Lung (tissue), 12 donors: ENCODE data around the gene CRISPLD2. TPM values are rescaled to one million over a fixed set of nuclear protein-coding genes. Genes with fewer than 3 reads are reported as not detected.
"Not testable (repeated sequence)": the region's sequence is repeated elsewhere in the genome, so short reads cannot be mapped to it uniquely, and the experiment has no call there.

Source experiments
- ATAC-seq: fragments of 200-7000 bp; cut with Tn5 transposase; one replicate; pipeline ENCODE4 v1.9.1; 2020; ENCODE audit warnings: moderate number of reproducible peaks; ENCODE audit not compliant: insufficient read depth, low FRiP score
- DNase-seq, 3 donors: peaks; one replicate each; pipeline ENCODE4 v3.0.0-alpha.2; 2013 to 2017
- H3K27ac ChIP-seq, 2 donors: one replicate each; pipeline ENCODE4 v1.5.1; 2013; ENCODE audit warnings: mild to moderate bottlenecking in 2 of 2, moderate library complexity in 2 of 2, control low read depth in 1 of 2, inconsistent platforms in 1 of 2, low read depth in 1 of 2, low read length in 1 of 2
- H3K27me3 ChIP-seq, 3 donors: one replicate each; pipeline ENCODE4 v1.5.1; 2013; ENCODE audit warnings: low read length in 2 of 3; ENCODE audit not compliant: control insufficient read depth in 3 of 3, insufficient read depth in 3 of 3
- H3K36me3 ChIP-seq, 4 donors: one replicate each; pipeline ENCODE4 v1.5.1; 2013; ENCODE audit warnings: low read length in 4 of 4, mild to moderate bottlenecking in 1 of 4, moderate library complexity in 1 of 4; ENCODE audit not compliant: control insufficient read depth in 4 of 4, insufficient read depth in 4 of 4
- H3K4me1 ChIP-seq, 5 donors: one replicate each; pipeline ENCODE4 v1.5.1; 2013; ENCODE audit warnings: low read length in 5 of 5, mild to moderate bottlenecking in 2 of 5, moderate library complexity in 1 of 5; ENCODE audit not compliant: control insufficient read depth in 5 of 5, insufficient read depth in 5 of 5
- H3K4me3 ChIP-seq: one replicate; pipeline ENCODE4 v1.5.1; 2013; ENCODE audit warnings: mild to moderate bottlenecking, control low read depth, moderate library complexity
- H3K9ac ChIP-seq, 2 donors: one replicate each; pipeline ENCODE4 v1.5.1; 2013; ENCODE audit warnings: low read length in 2 of 2, control low read depth in 1 of 2; ENCODE audit not compliant: insufficient read depth in 1 of 2
- H3K9me3 ChIP-seq, 4 donors: one replicate each; pipeline ENCODE4 v1.5.1; 2013; ENCODE audit warnings: low read length in 3 of 4, mild to moderate bottlenecking in 1 of 4, moderate library complexity in 1 of 4; ENCODE audit not compliant: control insufficient read depth in 4 of 4, insufficient read depth in 3 of 4
- CTCF ChIP-seq: IDR thresholded peaks from 2 replicates; pipeline ENCODE4 v1.5.1; 2012; ENCODE audit warnings: mild to moderate bottlenecking; ENCODE audit errors: control extremely low read depth, extremely low read depth
- WGBS, 2 donors: extraction: QIAGEN DNeasy Blood & Tissue Kit; methylation state at CpG; one replicate each; pipeline ENCODE4 v1.1.7; 2013; 5-methylcytosine and 5-hydroxymethylcytosine counted together
- polyA plus RNA-seq, 2 donors: library from polyadenylated mRNA; stranded (reverse); fragments of 200-250 nt; gene quantifications; one replicate each; pipeline ENCODE4 v1.2.1, GENCODE V29; 2013
- total RNA-seq, 2 donors: library from RNA; depleted of rRNA in 1 of 2; stranded (reverse); fragments of >200 nt in 1 of 2; gene quantifications; one replicate each; pipeline ENCODE4 v1.2.1, GENCODE V29; 2014 to 2021
- donor health status: control.
- donor health status: control.
- donor health status: Bipolar disorder and iron deficiency.
- donor health status: healthy.
- donor health status: DM: yes; HTN: yes; CAD: no.

CRISPLD2 gene
- total and polyA plus RNA-seq, 4 donors, result 30.3 to 136 (median 42.5) TPM

GRCh38 chr16:84933774-84934631 lies 114.2 kb downstream of the CRISPLD2 start:
- DNase-seq, result no peak
- peak overlapping the region; percentile 71 to 79 for H3K27ac ChIP-seq
- WGBS, 2 donors, result 72 to 73% methylated on average over 29 of the region's 29 CpGs

GRCh38 chr16:84937196-84938005 lies 117.6 kb downstream of the CRISPLD2 start:
- no peak for ATAC-seq
- DNase-seq, result peak in 2 of 3 donors; percentile 86 to 89
- H3K27ac ChIP-seq, result no peak overlapping the region
- peaks cover 0 to 29% (median 0%) of the 10 kb centered on the region in 5 donors for H3K4me1 ChIP-seq
- 57 to 62% methylated on average over 9 of the region's 9 CpGs for WGBS, 2 donors
- TF ChIP-seq CTCF, result no peak
- no peaks in the 10 kb centered on the region for H3K36me3 ChIP-seq
- no peak overlapping the region for H3K9ac ChIP-seq
- no peaks in the 10 kb centered on the region for H3K9me3 ChIP-seq
- H3K27me3 ChIP-seq, result no peaks in the 10 kb centered on the region
- H3K4me3 ChIP-seq, result no peak overlapping the region

More at GRCh38 chr16:84933774-84934631, 114.2 kb downstream of the CRISPLD2 start:
- Histone ChIP-seq H3K36me3 (no peaks in the 10 kb centered on the region), H3K27me3 (no peaks in the 10 kb centered on the region), H3K4me1 (peaks cover 0 to 25% (median 5%) of the 10 kb centered on the region in 5 donors), H3K4me3 (no peak overlapping the region), H3K9me3 (no peaks in the 10 kb centered on the region), H3K9ac (no peak overlapping the region)
- no peak for TF ChIP-seq CTCF
- peak; percentile 39 for ATAC-seq

GRCh38 chr16:84938616-84939015 lies 118.8 kb downstream of the CRISPLD2 start:
- H3K9me3 ChIP-seq, H3K27ac ChIP-seq, ATAC-seq, DNase-seq, H3K9ac ChIP-seq, H3K27me3 ChIP-seq, H3K4me3 ChIP-seq, H3K36me3 ChIP-seq: not testable (repeated sequence)
- H3K4me1 ChIP-seq, result peaks cover 0 to 29% (median 0%) of the 10 kb centered on the region in 5 donors
- WGBS, 2 donors, result 75 to 76% methylated on average over 6 of the region's 6 CpGs
